ENCODE results near the gene IL10RB. TPM values are rescaled to one million over a fixed set of nuclear protein-coding genes. Genes with fewer than 3 reads are reported as not detected.

IL10RB gene
- polyA plus RNA-seq, 2 of the 4 experiments (the other 2 are of a cell fraction) = 17.0 to 31.9 TPM

DNA sequence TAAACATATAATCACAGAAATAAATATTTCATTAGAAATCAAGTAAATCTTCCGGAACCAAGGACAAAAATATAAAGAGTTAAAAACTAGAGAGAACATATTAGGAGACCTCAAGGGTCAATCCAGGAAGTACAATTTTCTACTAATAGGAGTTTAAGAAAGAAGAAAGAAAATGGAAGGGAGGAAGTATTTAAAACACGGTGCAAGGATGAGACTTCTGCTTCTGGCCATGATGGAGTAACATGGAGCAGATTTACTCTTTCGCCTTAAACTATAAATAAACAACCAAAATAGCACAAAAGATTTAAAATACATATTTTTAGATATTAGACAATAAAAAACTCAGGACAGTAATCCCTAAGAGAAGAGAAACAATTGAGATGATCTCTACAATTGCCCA, 46.0 kb downstream of the IL10RB start:
- TF ChIP-seq RCOR1 (IDR thresholded peaks at IDR 0.05; ENCODE audit: low read depth, low read length) (no peak), KDM5A (IDR thresholded peaks at IDR 0.05) (no peak), FOXS1 (CRISPR knock-in tag; IDR thresholded peaks at IDR 0.05) (no peak), HOXA7 (CRISPR knock-in tag; IDR thresholded peaks at IDR 0.05) (no peak), NPAS2 (CRISPR knock-in tag; IDR thresholded peaks at IDR 0.05; ENCODE audit: borderline replicate concordance) (no peak), POLR2AphosphoS2 (conservative IDR thresholded peaks at IDR 0.05; ENCODE audit: low read length) (no peak), CBX2 (IDR thresholded peaks at IDR 0.05; ENCODE audit: borderline replicate concordance, low read depth) (no peak), MAFK (IDR thresholded peaks at IDR 0.05; ENCODE audit: partially characterized antibody) (no peak), CEBPB (IDR thresholded peaks at IDR 0.05) (no peak), RFX5 (IDR thresholded peaks at IDR 0.05) (no peak), TP53 (CRISPR knock-in tag; IDR thresholded peaks at IDR 0.05) (no peak), HES2 (IDR thresholded peaks at IDR 0.05) (no peak), PHF8 (IDR thresholded peaks at IDR 0.05; ENCODE audit: borderline replicate concordance, low read depth) (no peak), FOSL2 (IDR thresholded peaks at IDR 0.05) (no peak), FOSL2 (CRISPR knock-in tag; IDR thresholded peaks at IDR 0.05) (no peak), CBX8 (IDR thresholded peaks at IDR 0.05) (no peak)
- TF ChIP-seq, protein P1, sequence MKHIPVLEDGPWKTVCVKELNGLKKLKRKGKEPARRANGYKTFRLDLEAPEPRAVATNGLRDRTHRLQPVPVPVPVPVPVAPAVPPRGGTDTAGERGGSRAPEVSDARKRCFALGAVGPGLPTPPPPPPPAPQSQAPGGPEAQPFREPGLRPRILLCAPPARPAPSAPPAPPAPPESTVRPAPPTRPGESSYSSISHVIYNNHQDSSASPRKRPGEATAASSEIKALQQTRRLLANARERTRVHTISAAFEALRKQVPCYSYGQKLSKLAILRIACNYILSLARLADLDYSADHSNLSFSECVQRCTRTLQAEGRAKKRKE (CRISPR knock-in tag; IDR thresholded peaks at IDR 0.05; ENCODE audit: low read depth) = no peak
- TF ChIP-seq, protein P2, sequence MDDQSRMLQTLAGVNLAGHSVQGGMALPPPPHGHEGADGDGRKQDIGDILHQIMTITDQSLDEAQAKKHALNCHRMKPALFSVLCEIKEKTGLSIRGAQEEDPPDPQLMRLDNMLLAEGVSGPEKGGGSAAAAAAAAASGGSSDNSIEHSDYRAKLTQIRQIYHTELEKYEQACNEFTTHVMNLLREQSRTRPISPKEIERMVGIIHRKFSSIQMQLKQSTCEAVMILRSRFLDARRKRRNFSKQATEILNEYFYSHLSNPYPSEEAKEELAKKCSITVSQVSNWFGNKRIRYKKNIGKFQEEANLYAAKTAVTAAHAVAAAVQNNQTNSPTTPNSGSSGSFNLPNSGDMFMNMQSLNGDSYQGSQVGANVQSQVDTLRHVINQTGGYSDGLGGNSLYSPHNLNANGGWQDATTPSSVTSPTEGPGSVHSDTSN (IDR thresholded peaks at IDR 0.05) = no peak
- TF ChIP-seq, protein P3, sequence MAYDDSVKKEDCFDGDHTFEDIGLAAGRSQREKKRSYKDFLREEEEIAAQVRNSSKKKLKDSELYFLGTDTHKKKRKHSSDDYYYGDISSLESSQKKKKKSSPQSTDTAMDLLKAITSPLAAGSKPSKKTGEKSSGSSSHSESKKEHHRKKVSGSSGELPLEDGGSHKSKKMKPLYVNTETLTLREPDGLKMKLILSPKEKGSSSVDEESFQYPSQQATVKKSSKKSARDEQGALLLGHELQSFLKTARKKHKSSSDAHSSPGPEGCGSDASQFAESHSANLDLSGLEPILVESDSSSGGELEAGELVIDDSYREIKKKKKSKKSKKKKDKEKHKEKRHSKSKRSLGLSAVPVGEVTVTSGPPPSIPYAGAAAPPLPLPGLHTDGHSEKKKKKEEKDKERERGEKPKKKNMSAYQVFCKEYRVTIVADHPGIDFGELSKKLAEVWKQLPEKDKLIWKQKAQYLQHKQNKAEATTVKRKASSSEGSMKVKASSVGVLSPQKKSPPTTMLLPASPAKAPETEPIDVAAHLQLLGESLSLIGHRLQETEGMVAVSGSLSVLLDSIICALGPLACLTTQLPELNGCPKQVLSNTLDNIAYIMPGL (CRISPR knock-in tag; IDR thresholded peaks at IDR 0.05; ENCODE audit: borderline replicate concordance) = no peak
- TF ChIP-seq, protein P4, sequence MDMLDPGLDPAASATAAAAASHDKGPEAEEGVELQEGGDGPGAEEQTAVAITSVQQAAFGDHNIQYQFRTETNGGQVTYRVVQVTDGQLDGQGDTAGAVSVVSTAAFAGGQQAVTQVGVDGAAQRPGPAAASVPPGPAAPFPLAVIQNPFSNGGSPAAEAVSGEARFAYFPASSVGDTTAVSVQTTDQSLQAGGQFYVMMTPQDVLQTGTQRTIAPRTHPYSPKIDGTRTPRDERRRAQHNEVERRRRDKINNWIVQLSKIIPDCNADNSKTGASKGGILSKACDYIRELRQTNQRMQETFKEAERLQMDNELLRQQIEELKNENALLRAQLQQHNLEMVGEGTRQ (IDR thresholded peaks at IDR 0.05) = no peak
- DNase-seq (ENCODE audit: low read depth in 1 of 2, low spot score in 1 of 2) (no peak), ATAC-seq (no peak), FAIRE-seq (no peak)
- peaks cover 4% of the 10 kb centered on the region; the same call in 1 of the 3 replicates for H3K9me3 ChIP-seq
- H3K4me1 ChIP-seq = no peaks in the 10 kb centered on the region
- H3K4me3 ChIP-seq = no peak overlapping the region
- CTCF ChIA-PET = no interaction called here
- 73% methylated on average over 3 of the region's 3 CpGs for WGBS (ENCODE audit: missing lambda C conversion rate)
- no peak overlapping the region for H3K4me2 ChIP-seq
- POLR2A ChIA-PET = no interaction called here
- no peak overlapping the region for H3K27ac ChIP-seq

- ChIA-PET CTCF (no interaction called here), POLR2A (no interaction called here)
- Histone ChIP-seq H3K27ac (no peak overlapping the region), H3K4me1 (no peaks in the 10 kb centered on the region), H3K4me2 (no peak overlapping the region), H3K4me3 (no peak overlapping the region), H3K9me3 (peaks cover 4% of the 10 kb centered on the region; the same call in 1 of the 3 replicates)
- whole genome bisulfite sequencing (ENCODE audit: missing lambda C conversion rate) = 84% methylated on average over 1 of the region's 1 CpG
- no peak for TF ChIP-seq KDM1A (IDR thresholded peaks at IDR 0.05; ENCODE audit: low read depth)
- TF ChIP-seq MAZ (IDR thresholded peaks at IDR 0.05; ENCODE audit: borderline replicate concordance, low read depth, low read length) = no peak
- no peak for TF ChIP-seq FOXS1 (CRISPR knock-in tag; IDR thresholded peaks at IDR 0.05)
- no peak for TF ChIP-seq NR3C1 (IDR thresholded peaks at IDR 0.05)
- no peak for TF ChIP-seq JUNB (IDR thresholded peaks at IDR 0.05)
- TF ChIP-seq CEBPB (IDR thresholded peaks at IDR 0.05) = no peak
- no peak for TF ChIP-seq NPAS2 (CRISPR knock-in tag; IDR thresholded peaks at IDR 0.05; ENCODE audit: borderline replicate concordance)
- no peak for TF ChIP-seq POLR2AphosphoS2 (conservative IDR thresholded peaks at IDR 0.05; ENCODE audit: low read length)
- no peak for DNase-seq (ENCODE audit: low read depth in 1 of 2, low spot score in 1 of 2)
- no peak for ATAC-seq
- FAIRE-seq = no peak
These were observed 47.0 kb downstream of the IL10RB start for GRCh38 chr21:33313183-33313582.

All from A549 (cell line).